Endothelial cell of umbilical vein (primary cell): ENCODE results near the gene HTR2C. TPM values are rescaled to one million over a fixed set of nuclear protein-coding genes. Genes with fewer than 3 reads are reported as not detected.

ENCODE experiments used
- BruUV-seq: library from RNA; stranded (reverse); fragments of 400-500 nt; replicated peaks from 2 replicates; lab custom pipeline; 2021; lab: Mats Ljungman, UMichigan
- CTCF ChIA-PET: fragments of 300-600, 350-600 bp; sonication (Branson Sonifier 250); formaldehyde crosslinking; loops from one replicate; lab custom pipeline; 2021; ENCODE audit warnings: antibody characterized with exemption, inconsistent platforms; lab: Charles Lee
- POLR2A ChIA-PET: fragments of 300-600, 350-600 bp; sonication (Branson Sonifier 250); formaldehyde crosslinking; loops from one replicate; lab custom pipeline; 2021; ENCODE audit warnings: antibody characterized with exemption, inconsistent platforms; lab: Charles Lee
- DNase-seq: peaks from one replicate; pipeline ENCODE4 v3.0.0-alpha.2; 2011; ENCODE audit warnings: low read depth, low spot score
- FAIRE-seq: peaks from 2 replicates; lab custom pipeline; 2011; peaks lifted over from hg19 to GRCh38; lab: Jason Lieb, UNC
- H2AFZ ChIP-seq: 2 replicates; pipeline ENCODE4 v1.6.0; 2012; ENCODE audit warnings: low read depth, low read length, control low read depth, inconsistent platforms
- H3K27ac ChIP-seq: 2 replicates; pipeline ENCODE4 v1.5.1; 2011; ENCODE audit warnings: low read depth, mild to moderate bottlenecking, control low read depth, low read length, moderate library complexity; ENCODE audit not compliant: insufficient read depth
- H3K27me3 ChIP-seq, 2 experiments: 2 replicates each; pipeline versions ENCODE4 v1.6.0 to v1.6.1; 2011; ENCODE audit warnings: low read length in 2 of 2, mixed read lengths in 1 of 2; ENCODE audit not compliant: control insufficient read depth in 2 of 2, insufficient read depth in 2 of 2
- H3K36me3 ChIP-seq, 2 experiments: 2 replicates in 1 of 2; 3 replicates in 1 of 2; pipeline ENCODE4 v1.5.1; 2011; ENCODE audit warnings: low read length in 2 of 2, mild to moderate bottlenecking in 1 of 2, moderate library complexity in 1 of 2; ENCODE audit not compliant: control insufficient read depth in 2 of 2, insufficient read depth in 2 of 2; ENCODE audit errors: extremely low read depth in 1 of 2
- H3K4me1 ChIP-seq: 3 replicates; pipeline ENCODE4 v1.5.1; 2011; ENCODE audit warnings: mild to moderate bottlenecking, low read length; ENCODE audit not compliant: control insufficient read depth, insufficient read depth; ENCODE audit errors: extremely low read depth
- H3K4me2 ChIP-seq: 2 replicates; pipeline ENCODE4 v1.6.1; 2011; ENCODE audit warnings: low read length, control low read depth, mixed read lengths; ENCODE audit not compliant: insufficient read depth
- H3K4me3 ChIP-seq, 3 experiments: fragments of 200-600 bp in 1 of 3; sonication (generic), shearing (Covaris generic) in 1 of 3; replicated peaks in 1 of 3; 2 replicates each; pipeline ENCODE4 v1.5.1; 2011 to 2016; ENCODE audit warnings: control low read depth in 3 of 3, low read length in 3 of 3, mild to moderate bottlenecking in 2 of 3, inconsistent platforms in 1 of 3, low read depth in 1 of 3, moderate library complexity in 1 of 3; ENCODE audit not compliant: insufficient read depth in 1 of 3
- H3K79me2 ChIP-seq: 2 replicates; pipeline ENCODE4 v1.6.0; 2012; ENCODE audit warnings: low read length, inconsistent platforms; ENCODE audit not compliant: control insufficient read depth, insufficient read depth
- H3K9ac ChIP-seq: replicated peaks from 2 replicates; pipeline ENCODE3; 2011; ENCODE audit warnings: low read length, control low read depth; ENCODE audit not compliant: insufficient read depth; ENCODE audit errors: extremely low read depth
- H3K9me1 ChIP-seq: replicated peaks from 3 replicates; pipeline ENCODE4 v1.6.0; 2011; ENCODE audit warnings: mild to moderate bottlenecking, low read length; ENCODE audit not compliant: control insufficient read depth, insufficient read depth; ENCODE audit errors: extremely low read depth
- H3K9me3 ChIP-seq: replicated peaks from 2 replicates; pipeline ENCODE4 v1.5.1; 2012; ENCODE audit warnings: low read length, inconsistent platforms; ENCODE audit not compliant: control insufficient read depth, insufficient read depth
- H4K20me1 ChIP-seq: replicated peaks from 2 replicates; pipeline ENCODE3; 2011; ENCODE audit warnings: mild to moderate bottlenecking, low read length; ENCODE audit not compliant: control insufficient read depth, insufficient read depth; ENCODE audit errors: extremely low read depth
- CTCF ChIP-seq, 2 donors: IDR thresholded peaks; 1 replicate in 1 of 2; 2 replicates in 1 of 2; pipeline ENCODE4 v1.5.1; 2011; ENCODE audit warnings: low read length in 2 of 2, mild to moderate bottlenecking in 2 of 2, moderate library complexity in 2 of 2, control low read depth in 1 of 2, inconsistent platforms in 1 of 2, low read depth in 1 of 2; ENCODE audit not compliant: insufficient read depth in 1 of 2; ENCODE audit errors: extremely low read depth in 1 of 2
- EZH2 ChIP-seq: IDR thresholded peaks from 2 replicates; pipeline ENCODE4 v1.6.1; 2012; ENCODE audit warnings: borderline replicate concordance, low read depth, mild to moderate bottlenecking, moderate library complexity, low read length, inconsistent platforms; ENCODE audit not compliant: severe bottlenecking
- FOS ChIP-seq: IDR thresholded peaks from 2 replicates; pipeline ENCODE4 v1.6.1; 2011; ENCODE audit warnings: mild to moderate bottlenecking, low read length, moderate library complexity, borderline replicate concordance; ENCODE audit not compliant: insufficient read depth
- GATA2 ChIP-seq: IDR thresholded peaks from 2 replicates; pipeline ENCODE4 v1.7.0; 2011; ENCODE audit warnings: low read depth, mild to moderate bottlenecking, moderate library complexity, mixed read lengths, low read length; ENCODE audit not compliant: insufficient read length, insufficient read depth
- JUN ChIP-seq: IDR thresholded peaks from 2 replicates; pipeline ENCODE4 v1.6.1; 2011; ENCODE audit warnings: borderline replicate concordance, low read depth; ENCODE audit not compliant: insufficient read length, insufficient read depth
- MAX ChIP-seq: IDR thresholded peaks from 2 replicates; pipeline ENCODE4 v1.6.1; 2011; ENCODE audit not compliant: insufficient read depth, insufficient read length
- MYC ChIP-seq: IDR thresholded peaks from one replicate; pipeline ENCODE4 v1.6.1; 2011; ENCODE audit warnings: mild to moderate bottlenecking, low read depth, low read length
- POLR2A ChIP-seq: IDR thresholded peaks from 2 replicates; pipeline ENCODE4 v1.6.1; 2012; ENCODE audit warnings: low read depth, mild to moderate bottlenecking, control low read depth, low read length
- POLR2AphosphoS5 ChIP-seq: IDR thresholded peaks from 2 replicates; pipeline ENCODE4 v1.6.1; 2012; ENCODE audit warnings: low read depth, mild to moderate bottlenecking, control low read depth, low read length, moderate library complexity; ENCODE audit not compliant: insufficient read depth
- dilution Hi-C: fragments of 300-500 bp; cut with MboI; formaldehyde crosslinking; loops from one replicate; pipeline ENCODE4 v1.15.0; 2019; ENCODE audit warnings: low sequenced_read_pairs; ENCODE audit not compliant: extremely low pct_ligation_motif_present
- intact Hi-C: fragments of 100-400 bp; cut with micrococcal nuclease; formaldehyde crosslinking; loops from one replicate; pipeline ENCODE4 v1.10.0; 2022
- polyA plus RNA-seq, 4 experiments: library from polyadenylated mRNA; depleted of rRNA in 3 of 4; stranded (reverse) in 3 of 4; unstranded in 1 of 4; fragments of >200 nt; gene quantifications; 2 replicates each; pipeline versions ENCODE4 v1.2.1 to v1.2.3, GENCODE V29; 2011 to 2012; ENCODE audit warnings: missing spikeins in 1 of 4
- total RNA-seq: library from RNA; stranded (reverse); gene quantifications from 2 replicates; pipeline ENCODE4 v1.2.3, GENCODE V29; 2021

HTR2C gene
- total and polyA plus RNA-seq, 2 donors (not counting 3 experiments of a cell fraction or from before 2014, with no cell fraction given), result not detected

GRCh38 chrX:114710571-114710970 lies 126.7 kb downstream of the HTR2C start:
- dilution Hi-C loops, result no loop called here

More at GRCh38 chrX:114710571-114710970, 126.7 kb downstream of the HTR2C start:
- no peaks in the 10 kb centered on the region for H4K20me1 ChIP-seq
- H3K36me3 ChIP-seq, result no peaks in the 10 kb centered on the region
- no peaks in the 10 kb centered on the region for H3K9me3 ChIP-seq
- H3K79me2 ChIP-seq, result no peaks in the 10 kb centered on the region
- H3K9me1 ChIP-seq, result no peaks in the 10 kb centered on the region
- H2AFZ ChIP-seq, result no peak overlapping the region
- no peak overlapping the region for H3K4me3 ChIP-seq
- H3K27me3 ChIP-seq, result no peaks in the 10 kb centered on the region
- H3K27ac ChIP-seq, result no peak overlapping the region
- no peak overlapping the region for H3K9ac ChIP-seq
- BruUV-seq, result no TSS peak
- no peak for TF ChIP-seq FOS
- no peak for TF ChIP-seq MAX
- TF ChIP-seq EZH2, result no peak
- TF ChIP-seq JUN, result no peak
- no peak for TF ChIP-seq POLR2AphosphoS5
- TF ChIP-seq GATA2, result no peak
- TF ChIP-seq MYC, result no peak
- TF ChIP-seq POLR2A, result no peak
- no peak for TF ChIP-seq CTCF (IDR thresholded peaks at IDR 0.05; ENCODE audit: extremely low read depth in 1 of 2, insufficient read depth in 1 of 2, low read depth in 1 of 2, low read length in 2 of 2)
- FAIRE-seq (no peak), DNase-seq (no peak)
- intact Hi-C loops, result no loop called here
- POLR2A ChIA-PET, result no interaction called here
- H3K4me2 ChIP-seq, result no peak overlapping the region
- H3K4me1 ChIP-seq, result no peaks in the 10 kb centered on the region
- CTCF ChIA-PET, result no interaction called here
